HepG2 (cell line): ENCODE data around the gene HBEGF. TPM values are rescaled to one million over a fixed set of nuclear protein-coding genes. Genes with fewer than 3 reads are reported as not detected.
A peak's percentile ranks its signal among the peaks of the same experiment; 100 is the strongest.

Experiments used
- ADNP ChIP-seq: sonication (generic); formaldehyde crosslinking; IDR thresholded peaks from 2 replicates; pipeline ENCODE4 v1.4.0; 2020; ENCODE audit warnings: missing genetic modification reagents
- ELF4 ChIP-seq: sonication (generic); formaldehyde crosslinking; IDR thresholded peaks from 2 replicates; pipeline ENCODE4 v1.5.0; 2020; ENCODE audit warnings: missing genetic modification reagents, mild to moderate bottlenecking, moderate library complexity, borderline replicate concordance
- HNF4G ChIP-seq, 2 experiments: sonication (generic) in 1 of 2; formaldehyde crosslinking in 1 of 2; IDR thresholded peaks; 2 replicates each; pipeline versions ENCODE4 v1.4.0 to v1.6.1; 2011 to 2020; ENCODE audit warnings: borderline replicate concordance in 2 of 2, low read depth in 2 of 2, mild to moderate bottlenecking in 2 of 2, low read length in 1 of 2, missing genetic modification reagents in 1 of 2, moderate library complexity in 1 of 2
- HOXA7 ChIP-seq: sonication (generic); formaldehyde crosslinking; IDR thresholded peaks from 2 replicates; pipeline ENCODE4 v1.8.1; 2022; ENCODE audit warnings: mild to moderate bottlenecking, missing genetic modification reagents, moderate library complexity
- HOXA9 ChIP-seq: sonication (generic); formaldehyde crosslinking; IDR thresholded peaks from 2 replicates; pipeline ENCODE4 v1.8.1; 2022; ENCODE audit warnings: missing genetic modification reagents, mild to moderate bottlenecking, moderate library complexity, borderline replicate concordance
- KLF11 ChIP-seq: IDR thresholded peaks from 2 replicates; pipeline ENCODE4 v1.6.1; 2016; ENCODE audit warnings: missing compliant biosample characterization
- MLX ChIP-seq: IDR thresholded peaks from 2 replicates; pipeline ENCODE4 v1.6.1; 2016
- NFKB2 ChIP-seq: sonication (generic); formaldehyde crosslinking; IDR thresholded peaks from 2 replicates; pipeline ENCODE4 v1.4.0; 2020; ENCODE audit warnings: missing genetic modification reagents, borderline replicate concordance
- NKX3-1 ChIP-seq: sonication (generic); formaldehyde crosslinking; IDR thresholded peaks from 2 replicates; pipeline ENCODE4 v1.5.0; 2020; ENCODE audit warnings: missing genetic modification reagents
- NR2F6 ChIP-seq, 2 experiments: IDR thresholded peaks; 2 replicates each; pipeline ENCODE4 v1.6.1; 2016; ENCODE audit warnings: antibody characterized with exemption in 1 of 2, mild to moderate bottlenecking in 1 of 2
- PBX3 ChIP-seq: sonication (generic); formaldehyde crosslinking; IDR thresholded peaks from 2 replicates; pipeline ENCODE4 v1.8.1; 2023; ENCODE audit warnings: missing genetic modification reagents, inconsistent platforms, borderline replicate concordance
- RBFOX2 ChIP-seq: fragments of 200-400 bp; formaldehyde crosslinking; IDR thresholded peaks from 2 replicates; pipeline ENCODE4 v1.6.1; 2017; ENCODE audit warnings: low read depth, mild to moderate bottlenecking, low read length
- RBM39 ChIP-seq: fragments of 200-400 bp; formaldehyde crosslinking; IDR thresholded peaks from one replicate; pipeline ENCODE4 v1.6.1; 2018; ENCODE audit warnings: antibody characterized with exemption, mild to moderate bottlenecking, low read depth, low read length; ENCODE audit not compliant: poor library complexity, severe bottlenecking
- SIN3A ChIP-seq: IDR thresholded peaks from 2 replicates; pipeline ENCODE4 v1.6.1; 2011; ENCODE audit warnings: low read depth, mild to moderate bottlenecking, control low read depth, low read length, borderline replicate concordance
- SMARCE1 ChIP-seq: fragments of 450-650 bp; IDR thresholded peaks from 2 replicates; pipeline ENCODE4 v1.6.1; 2017; ENCODE audit warnings: borderline replicate concordance
- TBP ChIP-seq: sonication (generic); formaldehyde crosslinking; IDR thresholded peaks from 2 replicates; pipeline ENCODE4 v1.5.0; 2020; ENCODE audit warnings: missing genetic modification reagents
- UBTF ChIP-seq: sonication (generic); formaldehyde crosslinking; IDR thresholded peaks from 2 replicates; pipeline ENCODE4 v1.4.0; 2020; ENCODE audit warnings: mild to moderate bottlenecking, missing genetic modification reagents
- YEATS4 ChIP-seq: sonication (generic); formaldehyde crosslinking; IDR thresholded peaks from 2 replicates; pipeline ENCODE4 v1.4.0; 2020; ENCODE audit warnings: missing genetic modification reagents, borderline replicate concordance
- ZBTB7B ChIP-seq: sonication (generic); formaldehyde crosslinking; IDR thresholded peaks from 2 replicates; pipeline ENCODE4 v1.4.0; 2020; ENCODE audit warnings: missing genetic modification reagents
- ZNF180 ChIP-seq: sonication (generic); formaldehyde crosslinking; IDR thresholded peaks from 2 replicates; pipeline ENCODE4 v1.4.0; 2020; ENCODE audit warnings: low read depth, missing genetic modification reagents, borderline replicate concordance
- ZNF510 ChIP-seq: sonication (generic); formaldehyde crosslinking; IDR thresholded peaks from 2 replicates; pipeline ENCODE4 v1.4.0; 2020; ENCODE audit warnings: low read depth, mild to moderate bottlenecking, missing genetic modification reagents
- ZNF562 ChIP-seq: sonication (generic); formaldehyde crosslinking; IDR thresholded peaks from 2 replicates; pipeline ENCODE4 v1.8.0; 2022; ENCODE audit warnings: missing genetic modification reagents, borderline replicate concordance
- ZSCAN22 ChIP-seq: sonication (generic); formaldehyde crosslinking; IDR thresholded peaks from 2 replicates; pipeline ENCODE4 v1.4.0; 2020; ENCODE audit warnings: mild to moderate bottlenecking, missing genetic modification reagents
- polyA plus RNA-seq, 8 experiments: library from polyadenylated mRNA; depleted of rRNA in 3 of 8; stranded (reverse) in 7 of 8; unstranded in 1 of 8; fragments of >200 nt; fragmentation: Illumina TruSeq in 4 of 8; extraction: Trizol in 4 of 8; gene quantifications; 2 replicates each; pipeline versions ENCODE4 v1.2.1 to v1.2.3, GENCODE V29; 2011 to 2016; ENCODE audit warnings: low read depth in 4 of 8, missing spikeins in 1 of 8, mixed read lengths in 1 of 8; ENCODE audit not compliant: insufficient read depth in 1 of 8
- total RNA-seq, 5 experiments: library from RNA; depleted of rRNA; stranded (reverse); fragments of >200 nt; fragmentation: Illumina TruSeq; extraction: Trizol; gene quantifications; 2 replicates each; pipeline ENCODE4 v1.2.3, GENCODE V29; 2016; ENCODE audit warnings: low read depth in 1 of 5

The HBEGF gene
- total and polyA plus RNA-seq, 2 of the 13 experiments (the other 11 are each of a cell fraction or from before 2014, with no cell fraction given): 1.7 to 5.0 TPM

- TF ChIP-seq NKX3-1 (no peak), KLF11 (no peak), ZNF562 (CRISPR knock-in tag) (no peak), MLX (CRISPR knock-in tag) (no peak), YEATS4 (CRISPR knock-in tag) (no peak), HOXA9 (no peak), TBP (CRISPR knock-in tag) (no peak), NFKB2 (CRISPR knock-in tag) (no peak), ZNF510 (no peak), UBTF (CRISPR knock-in tag) (no peak), RBFOX2 (no peak), ZNF180 (no peak), RBM39 (no peak), ZSCAN22 (no peak), ELF4 (CRISPR knock-in tag) (no peak), HOXA7 (CRISPR knock-in tag) (no peak), PBX3 (CRISPR knock-in tag) (no peak), ADNP (no peak), ZBTB7B (no peak), HNF4G (IDR thresholded peaks at IDR 0.05; ENCODE audit: borderline replicate concordance, low read depth, low read length) (0 out of 2 replicates have a peak, but pooled peaks have one; percentile 7), HNF4G (CRISPR knock-in tag; IDR thresholded peaks at IDR 0.05; ENCODE audit: borderline replicate concordance, low read depth) (no peak), SMARCE1 (no peak), SIN3A (no peak), NR2F6 (IDR thresholded peaks at IDR 0.05) (no peak), NR2F6 (CRISPR knock-in tag; IDR thresholded peaks at IDR 0.05) (no peak)
Measured at GRCh38 chr5:140358738-140359310, 12.4 kb upstream of the HBEGF start (continued).
